GM18507 (cell line): ENCODE data around the gene DPY19L2.
"Not testable (repeated sequence)": the region's sequence is repeated elsewhere in the genome, so short reads cannot be mapped to it uniquely, and the experiment has no call there.

Experiments
- DNase-seq: peaks from one replicate; pipeline ENCODE4 v3.0.0; 2011; ENCODE audit warnings: low read depth; ENCODE audit not compliant: insufficient read length; ENCODE audit errors: extremely low spot score
- FAIRE-seq: peaks from 2 replicates; lab custom pipeline; 2011; peaks lifted over from hg19 to GRCh38; lab: Jason Lieb, UNC

DPY19L2 gene

GRCh38 chr12:63669427-63669826 is 1.1 kb upstream of the DPY19L2 start:
- not testable (repeated sequence) for DNase-seq, FAIRE-seq

GRCh38 chr12:63668800-63669365 is 590 bp upstream of the DPY19L2 start:
- not testable (repeated sequence) for FAIRE-seq, DNase-seq

- not testable (repeated sequence) for FAIRE-seq, DNase-seq
These were observed 5.3 kb downstream of the DPY19L2 start for GRCh38 chr12:63663005-63663404.

- not testable (repeated sequence) for DNase-seq, FAIRE-seq
These were observed 9.8 kb downstream of the DPY19L2 start for GRCh38 chr12:63658501-63658900.

- FAIRE-seq, DNase-seq: not testable (repeated sequence)
These were observed 11.9 kb downstream of the DPY19L2 start for GRCh38 chr12:63656407-63656806.

- FAIRE-seq, DNase-seq: not testable (repeated sequence)
These were observed 12.6 kb downstream of the DPY19L2 start for GRCh38 chr12:63655543-63656257.

GRCh38 chr12:63654481-63654880 is 13.8 kb downstream of the DPY19L2 start:
- not testable (repeated sequence) for FAIRE-seq, DNase-seq

- DNase-seq, FAIRE-seq: not testable (repeated sequence)
These were observed 18.8 kb downstream of the DPY19L2 start for GRCh38 chr12:63649517-63649916.

GRCh38 chr12:63643381-63644140 is 24.7 kb downstream of the DPY19L2 start:
- not testable (repeated sequence) for DNase-seq, FAIRE-seq

- FAIRE-seq, DNase-seq: not testable (repeated sequence)
These were observed 44.0 kb downstream of the DPY19L2 start for GRCh38 chr12:63624258-63624657.

GRCh38 chr12:63615544-63615943 is 52.7 kb downstream of the DPY19L2 start:
- not testable (repeated sequence) for DNase-seq, FAIRE-seq

- DNase-seq, FAIRE-seq: not testable (repeated sequence)
These were observed 57.0 kb downstream of the DPY19L2 start for GRCh38 chr12:63611285-63611684.

- DNase-seq, FAIRE-seq: not testable (repeated sequence)
These were observed 59.0 kb downstream of the DPY19L2 start for GRCh38 chr12:63609281-63609680.

GRCh38 chr12:63604985-63605384 is 63.3 kb downstream of the DPY19L2 start:
- not testable (repeated sequence) for FAIRE-seq, DNase-seq

GRCh38 chr12:63594828-63595227 is 73.5 kb downstream of the DPY19L2 start:
- not testable (repeated sequence) for DNase-seq, FAIRE-seq

GRCh38 chr12:63584426-63584825 is 83.9 kb downstream of the DPY19L2 start:
- DNase-seq, FAIRE-seq: not testable (repeated sequence)

GRCh38 chr12:63583289-63583688 is 85.0 kb downstream of the DPY19L2 start:
- FAIRE-seq, DNase-seq: not testable (repeated sequence)

- not testable (repeated sequence) for FAIRE-seq, DNase-seq
These were observed 90.7 kb downstream of the DPY19L2 start for GRCh38 chr12:63577631-63578030.

- not testable (repeated sequence) for FAIRE-seq, DNase-seq
These were observed 96.3 kb downstream of the DPY19L2 start for GRCh38 chr12:63572038-63572437.

- FAIRE-seq, result not testable (repeated sequence)
These were observed 109.8 kb downstream of the DPY19L2 start for GRCh38 chr12:63558445-63558844.

More at GRCh38 chr12:63558445-63558844, 109.8 kb downstream of the DPY19L2 start:
- DNase-seq, result not testable (repeated sequence)
